HepG2 (cell line): ENCODE results near the gene TEX14. TPM values are rescaled to one million over a fixed set of nuclear protein-coding genes. Genes with fewer than 3 reads are reported as not detected.
A peak's percentile ranks its signal among the peaks of the same experiment; 100 is the strongest.

Experiments used
- AKAP8 ChIP-seq: sonication (generic); formaldehyde crosslinking; IDR thresholded peaks from 2 replicates; pipeline ENCODE4 v1.5.1; 2020; ENCODE audit warnings: mild to moderate bottlenecking, missing genetic modification reagents
- HNRNPLL ChIP-seq: fragments of 200-400 bp; formaldehyde crosslinking; IDR thresholded peaks from 2 replicates; pipeline ENCODE4 v1.6.1; 2017; ENCODE audit warnings: mild to moderate bottlenecking, low read depth, low read length; ENCODE audit not compliant: poor library complexity, severe bottlenecking
- IRF9 ChIP-seq: sonication (generic); formaldehyde crosslinking; IDR thresholded peaks from 2 replicates; pipeline ENCODE4 v1.8.0; 2022; ENCODE audit warnings: missing genetic modification reagents, mild to moderate bottlenecking, borderline replicate concordance
- KDM6A ChIP-seq: IDR thresholded peaks from 2 replicates; pipeline ENCODE4 v1.6.1; 2016; ENCODE audit warnings: low read depth
- MIXL1 ChIP-seq: IDR thresholded peaks from 2 replicates; pipeline ENCODE4 v1.6.1; 2016
- MLLT10 ChIP-seq: sonication (generic); formaldehyde crosslinking; IDR thresholded peaks from 2 replicates; pipeline ENCODE4 v1.4.0; 2020; ENCODE audit warnings: missing genetic modification reagents
- NCOR1 ChIP-seq: fragments of 200-600 bp; sonication (generic); IDR thresholded peaks from 2 replicates; pipeline ENCODE4 v1.7.0; 2017; ENCODE audit warnings: antibody characterized with exemption, low read length, borderline replicate concordance
- NFE2 ChIP-seq: sonication (generic); formaldehyde crosslinking; IDR thresholded peaks from 2 replicates; pipeline ENCODE4 v1.4.0; 2020; ENCODE audit warnings: missing genetic modification reagents
- NFE2L2 ChIP-seq: fragments of 150-350 bp; IDR thresholded peaks from 2 replicates; pipeline ENCODE4 v1.6.1; 2014; ENCODE audit warnings: low read length
- NR2F1 ChIP-seq, 2 experiments: fragments of 450-650 bp in 1 of 2; formaldehyde crosslinking in 1 of 2; IDR thresholded peaks; 2 replicates each; pipeline versions ENCODE4 v1.5.0 to v1.6.1; 2016 to 2020; ENCODE audit warnings: mild to moderate bottlenecking in 1 of 2, missing compliant biosample characterization in 1 of 2, missing genetic modification reagents in 1 of 2, moderate library complexity in 1 of 2
- POGZ ChIP-seq: sonication (generic); formaldehyde crosslinking; IDR thresholded peaks from 2 replicates; pipeline ENCODE4 v1.4.0; 2020; ENCODE audit warnings: mild to moderate bottlenecking, missing genetic modification reagents
- SALL2 ChIP-seq: sonication (generic); formaldehyde crosslinking; IDR thresholded peaks from 2 replicates; pipeline ENCODE4 v1.8.1; 2023; ENCODE audit warnings: mild to moderate bottlenecking, missing genetic modification reagents, inconsistent platforms
- SCMH1 ChIP-seq: sonication (generic); formaldehyde crosslinking; IDR thresholded peaks from 2 replicates; pipeline ENCODE4 v1.9.0; 2021; ENCODE audit warnings: missing genetic modification reagents, mild to moderate bottlenecking, borderline replicate concordance
- SOX6 ChIP-seq, 2 experiments: fragments of 450-650 bp in 1 of 2; sonication (generic) in 1 of 2; formaldehyde crosslinking in 1 of 2; IDR thresholded peaks; 2 replicates each; pipeline versions ENCODE4 v1.4.0 to v1.6.1; 2017 to 2020; ENCODE audit warnings: antibody characterized with exemption in 1 of 2, mild to moderate bottlenecking in 1 of 2, missing genetic modification reagents in 1 of 2
- SP4 ChIP-seq: sonication (generic); formaldehyde crosslinking; IDR thresholded peaks from 2 replicates; pipeline ENCODE4 v1.8.1; 2023; ENCODE audit warnings: mild to moderate bottlenecking, missing genetic modification reagents
- SSRP1 ChIP-seq: IDR thresholded peaks from 2 replicates; pipeline ENCODE4 v1.6.1; 2016; ENCODE audit warnings: control low read depth
- TARDBP ChIP-seq: sonication (generic); formaldehyde crosslinking; IDR thresholded peaks from 2 replicates; pipeline ENCODE4 v1.8.0; 2022; ENCODE audit warnings: mild to moderate bottlenecking, missing genetic modification reagents
- TFAP4 ChIP-seq: sonication (generic); IDR thresholded peaks from 2 replicates; pipeline ENCODE4 v1.6.1; 2016; ENCODE audit warnings: low read depth, borderline replicate concordance
- ZBTB21 ChIP-seq: sonication (generic); formaldehyde crosslinking; IDR thresholded peaks from 2 replicates; pipeline ENCODE4 v1.4.0; 2020; ENCODE audit warnings: missing genetic modification reagents
- ZBTB25 ChIP-seq: IDR thresholded peaks from 2 replicates; pipeline ENCODE4 v1.6.1; 2018; ENCODE audit warnings: missing genetic modification reagents
- ZBTB7A ChIP-seq: sonication (generic); formaldehyde crosslinking; IDR thresholded peaks from 2 replicates; pipeline ENCODE4 v1.8.0; 2022; ENCODE audit warnings: mild to moderate bottlenecking, missing genetic modification reagents
- ZNF160 ChIP-seq: sonication (generic); formaldehyde crosslinking; IDR thresholded peaks from 2 replicates; pipeline ENCODE4 v1.8.0; 2022; ENCODE audit warnings: mild to moderate bottlenecking, inconsistent platforms, missing genetic modification reagents
- ZNF205 ChIP-seq: IDR thresholded peaks from 2 replicates; pipeline ENCODE4 v1.6.1; 2018; ENCODE audit warnings: missing biosample characterization, missing genetic modification reagents
- ZNF335 ChIP-seq: sonication (generic); formaldehyde crosslinking; IDR thresholded peaks from 2 replicates; pipeline ENCODE4 v1.4.0; 2020; ENCODE audit warnings: missing genetic modification reagents
- ZNF589 ChIP-seq: sonication (generic); formaldehyde crosslinking; conservative IDR thresholded peaks from 2 replicates; pipeline ENCODE4 v1.8.0; 2022; ENCODE audit warnings: mild to moderate bottlenecking, moderate library complexity, missing genetic modification reagents
- ZNF607 ChIP-seq: sonication (generic); formaldehyde crosslinking; IDR thresholded peaks from 2 replicates; pipeline ENCODE4 v1.5.1; 2020; ENCODE audit warnings: missing genetic modification reagents, mild to moderate bottlenecking, borderline replicate concordance
- ZNF615 ChIP-seq: sonication (generic); formaldehyde crosslinking; IDR thresholded peaks from 2 replicates; pipeline ENCODE4 v1.5.0; 2020; ENCODE audit warnings: mild to moderate bottlenecking, missing genetic modification reagents, borderline replicate concordance
- ZNF891 ChIP-seq: sonication (generic); formaldehyde crosslinking; IDR thresholded peaks from 2 replicates; pipeline ENCODE4 v1.5.0; 2020; ENCODE audit warnings: mild to moderate bottlenecking, missing genetic modification reagents
- polyA plus RNA-seq, 8 experiments: library from polyadenylated mRNA; depleted of rRNA in 3 of 8; stranded (reverse) in 7 of 8; unstranded in 1 of 8; fragments of >200 nt; fragmentation: Illumina TruSeq in 4 of 8; extraction: Trizol in 4 of 8; gene quantifications; 2 replicates each; pipeline versions ENCODE4 v1.2.1 to v1.2.3, GENCODE V29; 2011 to 2016; ENCODE audit warnings: low read depth in 4 of 8, missing spikeins in 1 of 8, mixed read lengths in 1 of 8; ENCODE audit not compliant: insufficient read depth in 1 of 8
- total RNA-seq, 5 experiments: library from RNA; depleted of rRNA; stranded (reverse); fragments of >200 nt; fragmentation: Illumina TruSeq; extraction: Trizol; gene quantifications; 2 replicates each; pipeline ENCODE4 v1.2.3, GENCODE V29; 2016; ENCODE audit warnings: low read depth in 1 of 5

TEX14 gene
- total and polyA plus RNA-seq, 2 of the 13 experiments (the other 11 are each of a cell fraction or from before 2014, with no cell fraction given), result 0.04 to 0.07 TPM

GRCh38 chr17:58517928-58518609 is 173.8 kb downstream of the TEX14 start (continued):
- TF ChIP-seq ZNF891 (CRISPR knock-in tag), result peak; percentile 72; the same call in 1 of the 2 replicates
- peak; percentile 64; the same call in 1 of the 2 replicates for TF ChIP-seq ZBTB7A (CRISPR knock-in tag)
- peak; percentile 75; the same call in 1 of the 2 replicates for TF ChIP-seq ZNF160 (CRISPR knock-in tag)
- TF ChIP-seq ZNF615 (CRISPR knock-in tag), result 0 out of 2 replicates have a peak, but pooled peaks have one; percentile 65
- TF ChIP-seq ZNF607 (CRISPR knock-in tag), result peak; percentile 84; the same call in 1 of the 2 replicates
- peak; percentile 69; the same call in 1 of the 2 replicates for TF ChIP-seq IRF9 (CRISPR knock-in tag)
- TF ChIP-seq MIXL1, result 0 out of 2 replicates have a peak, but pooled peaks have one; percentile 60
- peak; percentile 36; the same call in 1 of the 2 replicates for TF ChIP-seq NCOR1
- 0 out of 2 replicates have a peak, but pooled peaks have one; percentile 17 for TF ChIP-seq ZNF205
- no peak for TF ChIP-seq NFE2L2
- peak; percentile 82 for TF ChIP-seq POGZ (CRISPR knock-in tag)
- TF ChIP-seq TFAP4, result peak; percentile 6; the same call in 1 of the 2 replicates
- TF ChIP-seq KDM6A (CRISPR knock-in tag), result no peak
- no peak for TF ChIP-seq SOX6 (IDR thresholded peaks at IDR 0.05)
- peak; percentile 18; the same call in 1 of the 2 replicates for TF ChIP-seq SOX6 (CRISPR knock-in tag; IDR thresholded peaks at IDR 0.05)
- no peak for TF ChIP-seq SSRP1 (CRISPR knock-in tag)
- 0 out of 2 replicates have a peak, but pooled peaks have one; percentile 4 for TF ChIP-seq AKAP8 (CRISPR knock-in tag)
- peak; percentile 14 to 42; a peak in 1 of 4 replicates for TF ChIP-seq NR2F1 (CRISPR knock-in tag; IDR thresholded peaks at IDR 0.05)
- TF ChIP-seq SALL2 (CRISPR knock-in tag), result no peak
- no peak for TF ChIP-seq SCMH1 (CRISPR knock-in tag)
- TF ChIP-seq ZBTB21 (CRISPR knock-in tag), result no peak
- no peak for TF ChIP-seq MLLT10 (CRISPR knock-in tag)
- TF ChIP-seq ZNF335 (CRISPR knock-in tag), result peak; percentile 66; the same call in 1 of the 2 replicates
- peak; percentile 49 for TF ChIP-seq TARDBP (CRISPR knock-in tag)
- TF ChIP-seq ZNF589 (CRISPR knock-in tag), result 0 out of 2 replicates have a peak, but pooled peaks have one; percentile 56
- TF ChIP-seq NFE2 (CRISPR knock-in tag), result no peak; the same call in 1 of the 2 replicates
- TF ChIP-seq SP4 (CRISPR knock-in tag), result peak; percentile 97
- TF ChIP-seq ZBTB25 (CRISPR knock-in tag), result peak; percentile 44; the same call in 1 of the 2 replicates
- peak; percentile 79 for TF ChIP-seq HNRNPLL
